WTC11 (cell line): ENCODE data around the gene CDV3.

Source experiments
- CTCF ChIP-seq: fragments of 200-600 bp; IDR thresholded peaks from 2 replicates; pipeline ENCODE4 v1.8.0; 2022; ENCODE audit warnings: antibody characterized with exemption
- GABPB1 ChIP-seq: sonication (generic); formaldehyde crosslinking; IDR thresholded peaks from 2 replicates; pipeline ENCODE4 v1.8.1; 2023; ENCODE audit warnings: mild to moderate bottlenecking, missing genetic modification reagents
- IRF2 ChIP-seq: sonication (generic); formaldehyde crosslinking; IDR thresholded peaks from 2 replicates; pipeline ENCODE4 v1.8.0; 2022; ENCODE audit warnings: low read depth, missing genetic modification reagents, borderline replicate concordance
- SP1 ChIP-seq: sonication (generic); formaldehyde crosslinking; conservative IDR thresholded peaks from 2 replicates; pipeline ENCODE4 v1.8.1; 2022; ENCODE audit warnings: missing genetic modification reagents
- ZNF263 ChIP-seq: sonication (generic); formaldehyde crosslinking; IDR thresholded peaks from 2 replicates; pipeline ENCODE4 v1.8.1; 2022; ENCODE audit warnings: low read depth, mild to moderate bottlenecking, moderate library complexity, missing genetic modification reagents

- TF ChIP-seq CTCF (no peak), ZNF263 (CRISPR knock-in tag) (no peak), SP1 (CRISPR knock-in tag) (no peak), IRF2 (CRISPR knock-in tag) (no peak), GABPB1 (CRISPR knock-in tag) (no peak)
Observed at GRCh38 chr3:133548090-133548489, 25.4 kb upstream of the CDV3 start.
